Measurements from ENCODE around the gene CDK2AP2.
"Not testable (repeated sequence)": the region's sequence is repeated elsewhere in the genome, so short reads cannot be mapped to it uniquely, and the experiment has no call there.

Gene CDK2AP2, protein sequence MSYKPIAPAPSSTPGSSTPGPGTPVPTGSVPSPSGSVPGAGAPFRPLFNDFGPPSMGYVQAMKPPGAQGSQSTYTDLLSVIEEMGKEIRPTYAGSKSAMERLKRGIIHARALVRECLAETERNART

DNA sequence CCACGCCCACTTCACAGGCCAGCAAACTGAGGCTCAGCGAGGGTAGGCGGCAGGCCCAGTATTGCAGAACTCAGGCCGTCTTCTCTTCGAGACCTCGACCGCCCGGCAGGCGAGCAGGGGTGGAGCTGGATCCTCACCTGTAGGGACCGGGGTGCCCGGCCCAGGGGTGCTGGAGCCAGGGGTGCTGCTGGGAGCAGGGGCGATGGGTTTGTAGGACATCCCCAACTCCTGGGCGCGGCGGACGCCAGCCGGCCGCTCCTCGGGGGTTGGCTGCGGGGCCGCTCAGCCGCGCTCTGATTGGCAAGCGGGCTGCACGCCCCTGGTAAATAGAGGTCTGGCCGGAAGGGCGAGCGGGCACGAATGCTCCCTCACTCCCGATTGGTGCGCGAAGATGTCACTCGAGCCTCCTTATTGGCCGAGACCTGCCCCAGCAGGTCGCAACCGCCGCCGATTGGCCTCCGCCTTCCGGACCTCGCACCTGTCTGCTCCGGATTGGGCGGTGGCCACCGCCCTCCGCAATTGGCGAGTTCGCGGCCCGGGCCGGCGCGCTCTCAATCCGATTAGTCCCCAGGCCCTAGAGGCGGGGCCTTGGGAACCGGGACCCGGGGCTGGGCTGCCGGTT, at the start of gene CDK2AP2:
Gene CDK2AP2, minus strand, starts transcription at position 299 of the 622 bp plus-strand sequence. Its CDS starts 80 bp downstream, at position 219.
- DNase-seq = peak; percentile 99

DNA sequence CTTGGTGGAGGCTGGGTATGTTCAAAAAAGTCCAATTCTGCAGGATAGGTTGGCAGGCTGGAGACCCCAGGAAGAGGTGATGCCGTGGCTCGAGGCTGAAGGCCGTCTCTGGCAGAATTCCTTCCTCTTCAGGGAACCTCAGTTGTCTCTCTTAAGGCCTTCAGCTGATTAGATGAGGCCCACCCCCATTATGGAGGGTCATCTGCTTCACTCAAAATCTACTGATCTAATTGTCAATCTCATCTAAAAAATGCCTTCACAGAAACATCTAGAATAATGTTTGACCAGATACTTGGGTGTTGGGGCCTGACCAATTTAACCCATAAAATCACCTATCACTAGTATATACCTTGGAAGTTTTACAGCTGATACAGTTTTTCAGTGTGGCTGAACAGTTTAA, 48.3 kb upstream of the CDK2AP2 start:
- DNase-seq = no peak

DNA sequence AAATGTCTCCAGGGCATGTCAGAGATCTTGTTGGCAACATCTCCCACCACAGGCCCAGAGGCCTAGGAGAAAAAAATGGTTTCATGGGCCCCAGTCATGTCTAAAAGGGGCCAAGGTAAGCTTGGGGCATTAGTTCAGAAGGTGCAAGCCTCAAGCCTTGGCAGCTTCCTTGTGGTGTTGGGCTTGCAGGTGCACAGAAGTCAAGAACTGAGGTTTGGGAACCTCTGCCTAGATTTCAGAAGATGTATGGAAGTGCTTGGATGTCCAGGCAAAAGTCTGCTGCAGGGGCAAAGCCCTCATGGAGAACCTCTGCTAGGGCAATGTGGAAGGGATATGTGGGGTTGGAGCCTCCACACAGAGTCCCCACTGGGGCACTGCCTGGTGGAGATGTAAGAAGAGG, 43.7 kb upstream of the CDK2AP2 start:
- not testable (repeated sequence) for DNase-seq

DNA sequence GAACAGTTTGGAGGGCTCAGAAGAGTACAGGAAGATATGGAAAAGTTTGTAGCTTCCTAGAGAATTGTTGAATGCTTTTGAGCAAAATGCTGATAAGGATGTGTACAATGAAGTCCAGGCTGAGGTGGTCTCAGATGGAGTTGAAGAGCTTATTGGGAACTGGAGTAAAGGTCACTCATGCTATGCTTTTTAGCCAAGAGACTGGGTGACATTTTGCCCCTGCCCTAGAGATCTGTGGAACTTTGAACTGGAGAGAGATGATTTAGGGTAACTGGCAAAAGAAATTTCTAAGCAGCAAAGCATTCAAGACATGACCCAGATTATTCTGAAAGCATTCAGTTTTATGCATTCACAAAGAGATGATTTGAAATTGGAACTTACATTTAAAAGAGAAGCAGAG, 43.2 kb upstream of the CDK2AP2 start:
- no peak for DNase-seq

DNA sequence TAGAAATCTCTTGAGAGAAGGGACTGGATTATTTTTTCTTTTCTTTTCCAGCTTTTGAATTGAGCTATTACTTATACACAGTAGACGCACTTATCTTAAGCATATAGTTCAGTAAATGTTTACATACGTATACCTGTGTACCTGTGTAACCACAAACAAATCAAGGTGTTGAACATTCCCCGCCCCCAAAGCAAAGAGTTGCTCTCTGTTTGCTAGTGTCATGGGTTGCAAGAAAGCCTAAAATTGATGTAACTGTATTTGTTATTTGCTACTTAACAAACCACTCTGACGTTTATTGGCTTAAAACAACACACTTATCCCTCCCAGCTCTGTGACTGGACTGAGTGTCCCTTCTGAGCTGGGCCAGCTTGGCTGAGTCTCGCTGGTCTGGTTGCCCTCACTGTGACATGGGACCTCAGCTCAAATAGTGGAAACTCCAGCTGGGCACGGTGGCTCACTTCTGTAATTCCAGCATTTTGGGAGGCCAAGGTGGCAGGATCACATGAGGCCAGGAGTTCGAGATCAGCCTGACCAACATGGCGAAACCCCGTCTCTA, 40.7 kb upstream of the CDK2AP2 start:
- no peak for DNase-seq

DNA sequence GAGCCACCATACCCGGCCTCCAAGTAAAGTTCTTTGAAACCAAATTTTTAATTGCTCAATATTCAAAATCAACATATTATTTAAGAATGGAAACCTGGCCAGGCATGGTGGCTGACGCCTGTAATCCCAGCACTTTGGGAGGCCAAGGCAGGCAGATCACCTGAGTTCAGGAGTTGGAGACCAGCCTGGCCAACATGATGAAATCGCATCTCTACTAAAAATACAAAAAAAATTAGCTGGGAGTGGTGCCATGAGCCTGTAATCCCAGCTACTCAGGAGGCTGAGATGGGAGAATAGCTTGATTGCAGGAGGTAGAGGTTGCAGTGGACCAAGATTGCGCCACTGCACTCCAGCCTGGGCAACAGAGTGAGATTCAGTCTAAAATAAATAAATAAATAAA, 40.1 kb upstream of the CDK2AP2 start:
- not testable (repeated sequence) for DNase-seq

DNA sequence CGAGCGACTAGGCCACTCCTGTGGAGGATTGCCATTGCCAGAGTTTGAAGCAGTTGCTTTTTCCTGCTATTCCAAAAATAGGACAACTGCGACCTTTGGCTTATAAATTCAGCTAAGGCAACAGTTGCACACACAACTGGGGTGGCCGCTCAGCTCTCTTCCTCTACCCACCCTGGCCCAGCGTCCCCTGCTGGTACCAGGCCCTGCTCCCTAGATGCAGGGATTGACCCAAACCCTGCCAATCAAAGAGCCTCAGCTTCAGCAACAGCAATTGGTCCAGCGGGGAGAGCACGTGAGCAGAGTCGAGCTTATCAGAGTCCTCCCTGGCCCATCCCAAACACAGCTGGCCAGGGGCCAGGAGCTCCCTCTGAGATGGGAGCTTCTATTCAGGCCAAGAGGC, 37.3 kb upstream of the CDK2AP2 start:
- peak; percentile 55 for DNase-seq

DNA sequence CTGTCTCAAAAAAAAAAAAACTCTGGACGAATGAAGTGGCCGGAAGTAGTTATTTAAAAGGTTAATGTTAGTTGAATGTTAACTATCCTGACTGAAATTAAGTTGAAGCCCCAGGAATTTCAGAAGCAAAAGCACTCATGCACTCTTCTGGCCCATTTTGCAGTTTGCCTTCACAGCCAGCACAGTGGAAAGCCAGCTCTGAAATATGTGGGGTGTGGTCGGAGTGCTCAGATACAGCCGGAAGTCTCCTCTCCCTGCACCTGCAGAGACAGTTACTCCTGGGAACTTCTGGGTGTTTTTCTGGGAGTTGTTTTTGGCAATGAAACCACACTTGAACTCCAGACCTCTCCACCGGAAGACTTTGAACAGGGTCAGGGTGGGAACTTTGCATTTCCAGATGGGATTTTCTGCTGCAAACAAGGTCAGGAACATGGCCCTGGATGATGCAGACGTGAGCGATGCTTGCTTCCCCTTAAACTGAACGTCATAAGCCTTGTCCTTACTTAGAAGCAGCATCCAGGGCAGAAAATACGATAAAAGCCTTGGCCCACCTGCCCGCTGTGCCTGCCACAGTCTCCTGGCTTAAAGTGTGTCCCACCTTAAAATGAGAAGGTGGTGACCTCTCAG, 36.8 kb upstream of the CDK2AP2 start:
- DNase-seq = no peak

DNA sequence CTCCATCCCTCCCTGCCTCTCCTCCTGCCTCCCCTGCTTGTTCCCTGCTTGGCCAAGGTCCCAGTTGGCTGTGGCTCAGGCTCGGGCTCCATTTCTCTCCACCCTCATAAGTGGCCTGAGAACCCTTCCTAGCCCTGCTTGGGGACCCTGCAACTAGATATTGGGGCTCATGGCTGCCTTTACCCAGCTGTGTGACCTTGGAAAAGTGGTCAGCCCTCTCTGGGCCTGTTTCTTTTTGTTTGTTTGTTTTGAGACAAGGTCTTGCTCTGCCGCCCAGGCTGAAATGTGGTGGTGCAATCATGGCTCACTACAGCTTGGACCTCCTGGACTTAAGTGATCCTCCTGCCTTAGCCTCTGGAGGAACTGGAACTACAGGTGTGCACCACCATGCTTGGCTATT, 35.6 kb upstream of the CDK2AP2 start:
- no peak for DNase-seq

DNA sequence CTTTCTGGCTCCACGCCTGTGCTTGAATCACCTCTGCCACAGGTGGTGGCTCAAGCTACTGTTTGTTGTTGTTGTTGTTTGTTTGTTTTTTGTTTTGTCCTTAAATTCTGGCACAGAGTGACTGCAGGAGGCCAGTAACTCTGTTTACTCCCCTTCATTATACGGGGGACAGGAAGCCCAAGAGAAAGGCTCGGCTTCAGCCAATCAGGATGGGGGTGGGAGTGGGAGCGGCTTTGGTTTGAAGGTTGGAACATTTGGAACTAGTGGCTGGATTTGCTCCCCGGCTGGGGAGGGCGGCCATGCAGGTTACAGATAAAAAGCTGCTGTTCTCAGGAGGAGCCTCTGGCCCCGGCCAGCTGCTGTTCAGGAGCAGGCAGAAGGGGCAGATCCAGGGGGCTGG, 35.0 kb upstream of the CDK2AP2 start:
- no peak for DNase-seq

DNA sequence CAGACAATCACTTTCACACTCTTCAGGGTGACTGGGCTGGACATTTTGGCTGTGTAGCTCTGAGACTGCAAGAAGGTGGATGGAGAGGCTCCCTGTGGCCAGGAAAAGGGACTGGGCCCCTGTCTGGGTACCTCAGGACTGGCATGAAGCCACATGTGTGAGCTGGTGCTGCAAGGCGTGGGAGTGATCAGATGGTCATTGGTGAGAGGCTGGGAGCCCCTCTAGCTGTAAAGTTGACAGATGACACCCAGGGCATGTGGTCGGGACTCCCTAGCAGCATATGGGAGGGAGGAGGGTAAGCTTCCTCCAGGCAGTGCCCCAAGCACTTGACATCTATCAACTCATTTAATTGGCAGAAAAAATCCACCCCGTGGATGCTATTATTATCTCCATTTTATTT, 34.2 kb upstream of the CDK2AP2 start:
- peak; percentile 19 for DNase-seq

DNA sequence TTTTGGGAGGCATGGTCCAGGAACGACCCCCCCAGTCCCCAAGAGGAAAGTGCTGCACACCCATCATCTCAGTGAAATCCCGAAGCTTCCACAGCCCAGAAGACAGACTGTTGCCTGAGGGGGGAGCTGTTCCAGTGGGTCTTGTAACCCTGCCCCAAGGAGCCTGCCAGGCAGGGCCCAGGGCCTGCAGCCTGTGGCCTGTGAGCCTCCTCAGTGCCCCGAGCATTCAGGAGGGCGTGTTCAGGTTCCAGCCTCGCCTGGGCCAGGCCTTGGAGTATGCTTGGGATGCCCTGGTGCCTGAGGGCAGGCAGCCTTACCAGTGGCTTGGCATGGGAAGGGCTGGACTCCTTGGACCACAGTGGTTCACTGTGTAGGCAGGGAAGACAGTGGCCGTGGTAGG, 33.2 kb upstream of the CDK2AP2 start:
- DNase-seq = no peak

DNA sequence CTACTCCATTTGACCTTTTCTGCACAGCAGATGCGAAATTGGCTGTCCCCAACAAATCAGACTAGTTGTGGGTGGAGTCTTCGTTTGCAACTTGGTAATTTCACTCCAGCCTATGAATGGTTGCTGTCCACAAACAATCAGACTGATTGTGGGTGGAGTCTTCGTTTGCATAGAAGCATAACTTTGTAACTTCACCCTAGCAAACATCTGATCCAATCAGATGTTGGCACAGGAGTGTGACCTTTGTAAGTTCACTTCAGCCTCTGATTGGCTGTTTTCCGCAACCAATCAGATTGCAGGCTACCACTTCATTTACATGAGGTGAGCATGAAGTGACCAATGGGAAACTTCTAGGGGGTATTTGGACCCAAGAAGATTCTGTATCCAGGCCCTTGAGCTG, 31.6 kb upstream of the CDK2AP2 start:
- DNase-seq = no peak

DNA sequence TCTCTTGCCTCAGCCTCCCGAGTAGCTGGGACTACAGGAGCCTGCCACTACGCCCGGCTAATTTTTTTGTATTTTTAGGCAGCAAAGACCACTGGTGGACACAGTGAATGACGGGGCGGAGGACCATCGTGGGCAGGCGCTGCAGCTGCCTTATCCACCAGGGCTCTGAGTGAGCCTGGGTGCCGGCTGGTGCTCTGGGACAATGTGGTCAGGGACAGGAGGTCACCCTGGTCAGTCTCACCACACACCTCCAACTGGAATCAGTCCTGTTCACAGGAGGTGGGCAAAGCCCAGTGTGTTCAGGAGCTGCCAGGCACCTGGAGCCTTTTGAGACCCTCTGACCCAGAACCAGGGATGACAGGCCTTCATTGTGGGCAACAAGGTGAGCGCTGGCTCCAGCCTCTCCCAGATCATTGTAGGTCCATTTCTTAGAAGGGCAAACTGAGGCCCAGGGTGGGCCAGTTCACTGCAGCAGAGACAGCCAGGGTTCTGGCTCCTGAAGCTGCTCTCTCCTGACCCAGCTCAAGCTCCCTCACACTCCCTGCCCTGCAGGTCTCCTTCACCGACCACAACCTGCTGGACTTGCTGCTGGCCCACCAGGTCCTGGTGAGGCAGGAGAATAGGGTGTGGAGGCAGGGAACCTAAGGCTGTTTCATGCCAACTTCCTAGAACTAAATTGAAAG, 31.0 kb upstream of the CDK2AP2 start:
- DNase-seq = no peak

DNA sequence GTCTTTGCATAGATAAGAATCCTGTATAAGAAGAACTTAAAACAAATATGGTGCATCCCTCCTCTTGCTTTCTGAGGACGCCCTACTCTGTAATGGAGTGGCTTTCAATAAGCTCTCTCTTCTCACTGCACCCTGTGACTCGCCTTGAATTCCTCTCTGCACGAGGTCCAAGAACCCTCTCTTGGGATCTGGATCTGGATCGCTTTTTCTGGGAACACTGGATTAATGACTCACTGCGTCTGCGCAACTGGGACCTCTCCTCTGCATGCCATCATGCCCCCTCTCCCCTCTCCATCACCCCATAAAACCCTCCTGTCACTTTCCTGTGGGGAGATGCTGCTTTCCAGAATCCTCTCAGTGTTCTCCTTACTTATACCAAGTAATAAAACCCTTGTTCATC, 30.3 kb upstream of the CDK2AP2 start:
- DNase-seq = no peak

DNA sequence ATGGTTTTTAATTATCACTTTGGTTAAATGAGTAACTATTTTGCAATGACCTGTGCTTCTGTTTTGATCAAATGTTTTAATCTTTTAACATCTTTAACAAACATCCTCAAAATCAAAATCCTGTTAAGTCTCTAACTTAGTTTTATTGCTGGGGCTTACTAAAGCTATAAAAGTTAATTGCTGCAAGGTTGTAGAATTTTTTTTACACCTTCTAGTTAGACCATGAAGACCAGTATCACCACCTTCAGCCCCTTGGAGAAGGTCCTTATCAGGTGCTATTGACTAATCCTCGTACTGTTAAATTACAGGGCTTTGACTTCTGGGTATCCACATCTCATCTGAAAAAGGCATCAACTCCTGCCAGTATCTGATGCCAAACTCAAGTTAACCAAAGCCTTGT, 27.6 kb upstream of the CDK2AP2 start:
- no peak for DNase-seq

DNA sequence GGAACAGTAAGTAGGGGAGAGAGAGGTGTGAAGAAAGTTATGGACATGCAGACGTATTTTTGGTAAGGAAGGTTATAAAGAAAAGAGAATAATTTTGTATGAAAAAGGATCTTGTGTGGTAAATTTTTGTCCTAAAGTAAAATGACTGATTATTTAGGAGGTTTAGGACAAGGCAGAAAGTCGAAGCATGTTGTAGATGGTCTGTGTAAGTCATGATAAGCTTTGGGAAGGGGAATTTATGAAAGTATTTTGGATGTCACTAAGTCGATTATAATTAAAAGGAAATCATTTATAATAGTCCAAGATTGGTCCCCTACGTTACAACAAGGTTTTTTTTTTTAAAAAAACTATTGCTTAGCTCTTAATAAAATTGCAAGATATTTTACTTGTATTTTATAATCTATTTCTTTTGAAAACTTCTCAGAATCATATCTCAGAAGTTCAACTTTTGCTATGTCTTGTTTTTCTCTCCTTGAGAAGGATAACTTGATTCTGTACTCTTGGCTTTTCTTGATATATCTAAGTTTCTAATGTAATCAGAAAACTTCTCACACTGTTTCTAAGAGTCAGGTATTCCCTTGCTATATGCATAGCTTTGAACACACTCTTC, 26.2 kb upstream of the CDK2AP2 start:
- DNase-seq = peak; percentile 7

DNA sequence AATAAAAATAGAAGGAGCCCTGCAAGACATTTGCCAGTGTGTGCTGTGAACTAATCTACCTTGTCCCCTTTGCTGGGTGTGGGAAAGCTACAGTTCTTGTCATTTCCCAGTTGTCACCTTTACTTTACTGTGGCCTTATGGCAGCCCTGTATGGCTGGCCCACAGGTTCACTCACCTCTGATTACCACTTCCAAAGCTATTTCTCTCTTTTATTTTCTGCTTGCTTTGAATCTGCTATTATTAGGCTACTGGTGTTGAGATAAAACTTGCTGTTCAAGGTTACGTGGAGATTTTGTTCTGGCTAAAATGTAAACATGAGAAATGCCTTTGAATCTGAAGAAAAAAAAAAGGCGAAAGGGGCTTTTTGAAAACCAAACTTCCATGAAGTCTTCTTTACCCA, 24.9 kb upstream of the CDK2AP2 start:
- no peak for DNase-seq

DNA sequence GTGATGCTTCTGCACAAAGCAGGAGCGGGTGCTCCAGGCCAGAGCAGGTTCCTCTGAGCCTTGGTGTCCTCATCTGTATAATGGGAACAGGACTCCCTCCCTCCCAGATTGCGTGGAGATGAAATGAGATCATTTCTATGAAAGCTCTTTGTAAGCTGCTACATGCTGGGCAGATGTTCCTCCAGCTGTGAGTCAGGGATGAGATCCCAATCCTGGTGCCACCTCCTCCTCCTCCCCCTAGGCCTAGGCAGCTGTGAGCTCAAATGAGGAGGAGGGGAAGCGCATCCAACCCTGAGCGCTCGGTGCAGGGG, 22.3 kb upstream of the CDK2AP2 start:
- no peak for DNase-seq

DNA sequence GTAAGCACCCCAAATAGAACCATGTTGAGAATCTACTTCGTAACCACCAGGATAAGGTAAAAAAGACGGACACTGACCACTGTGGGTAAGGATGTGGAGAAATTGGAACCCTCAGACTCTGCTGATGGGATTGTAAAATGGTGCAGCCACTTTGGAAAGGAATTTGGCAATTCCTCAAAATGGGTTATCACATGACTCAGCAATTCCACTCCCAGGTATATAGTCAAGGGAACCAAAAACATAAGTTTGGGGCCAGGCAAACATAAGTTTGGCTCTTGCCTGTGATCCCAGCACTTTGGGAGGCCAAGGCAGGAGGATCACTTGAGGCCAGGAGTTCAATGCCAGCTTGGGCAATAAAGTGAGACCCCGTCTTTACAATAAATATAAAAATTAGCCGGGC, 20.4 kb upstream of the CDK2AP2 start:
- no peak for DNase-seq

DNA sequence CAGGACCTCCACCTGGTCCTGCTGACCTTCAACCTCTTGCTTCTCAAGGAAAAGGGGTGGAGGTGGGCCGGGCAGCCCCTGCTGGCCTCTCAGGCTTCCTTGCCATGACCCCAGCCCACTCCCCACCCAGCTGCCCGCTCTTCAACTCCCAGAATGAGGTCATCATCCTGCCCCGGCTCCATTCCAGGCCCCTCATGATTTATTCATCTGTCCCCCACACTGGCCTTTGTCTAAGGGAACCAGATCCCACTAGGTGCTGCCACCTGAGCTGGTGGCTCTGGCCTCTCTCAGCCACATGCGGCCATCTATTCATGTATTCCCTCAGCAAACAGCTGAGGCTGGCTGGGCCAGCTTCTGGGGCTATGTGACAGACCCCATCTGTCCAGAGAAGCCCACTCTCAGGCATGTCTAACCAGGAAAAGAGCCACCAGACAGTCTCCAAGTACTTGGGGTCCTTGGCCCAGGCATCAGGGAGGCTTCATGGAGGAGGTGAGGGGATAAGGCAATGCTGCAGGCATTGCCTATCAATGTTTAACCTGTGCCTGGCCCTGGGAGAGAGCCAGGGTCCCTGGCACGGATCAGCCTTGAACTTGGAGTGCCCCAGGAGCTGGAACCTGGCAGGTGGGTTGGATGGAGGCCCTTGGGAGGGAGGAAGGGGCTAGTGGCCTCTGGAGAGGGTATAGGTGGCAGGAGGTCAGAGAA, 17.5 kb upstream of the CDK2AP2 start:
- no peak for DNase-seq

DNA sequence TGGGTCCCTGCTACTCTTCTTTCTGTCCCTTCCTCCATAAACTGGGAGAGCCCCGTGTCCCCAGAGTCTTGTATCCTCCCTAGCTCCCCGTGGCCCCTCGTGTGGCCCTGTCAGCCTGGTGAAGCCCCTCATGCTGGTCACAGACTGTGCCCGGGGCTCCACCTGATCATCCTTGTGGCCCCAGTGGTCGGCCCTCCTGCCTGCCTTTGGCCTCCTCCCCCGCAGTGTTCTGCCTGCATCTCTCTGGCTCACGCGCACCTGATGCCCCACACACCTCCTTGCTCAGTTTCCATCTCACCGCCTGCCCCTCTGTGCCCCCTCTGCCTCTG, 16.5 kb upstream of the CDK2AP2 start:
- DNase-seq = no peak
